Central memory CD4-positive, alpha-beta T cell (primary cell): ENCODE data around the gene MAP3K3.

Experiments
- DNase-seq: peaks from one replicate; pipeline ENCODE4 v3.0.0; 2022

The MAP3K3 gene

GRCh38 chr17:63694950-63695773 is 72.9 kb downstream of the MAP3K3 start:
- DNase-seq = no peak

DNA sequence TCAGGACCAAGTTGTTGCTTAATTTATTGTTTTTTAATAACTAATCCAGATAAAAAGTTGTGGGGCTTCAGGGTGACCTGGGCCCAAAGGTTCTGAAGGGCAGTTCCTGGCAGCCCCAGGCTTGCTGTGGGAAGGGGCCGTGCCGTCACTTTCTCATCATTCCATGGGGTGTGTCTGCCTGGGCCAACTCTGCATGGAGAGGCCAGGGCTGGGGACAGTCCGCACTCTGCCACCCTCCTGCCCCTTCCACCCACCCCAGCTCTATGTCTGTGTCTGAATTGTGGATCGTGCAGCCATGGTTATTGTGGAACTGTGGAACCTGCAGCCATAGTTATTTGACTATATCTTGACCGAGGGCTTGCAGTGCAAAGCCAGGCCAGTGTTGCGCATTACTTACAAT is 73.7 kb downstream of the MAP3K3 start:
- no peak for DNase-seq

GRCh38 chr17:63696381-63696961 is 74.3 kb downstream of the MAP3K3 start:
- no peak for DNase-seq

- peak; percentile 81 for DNase-seq
Measured at GRCh38 chr17:63697341-63698286, 75.4 kb downstream of the MAP3K3 start.

DNA sequence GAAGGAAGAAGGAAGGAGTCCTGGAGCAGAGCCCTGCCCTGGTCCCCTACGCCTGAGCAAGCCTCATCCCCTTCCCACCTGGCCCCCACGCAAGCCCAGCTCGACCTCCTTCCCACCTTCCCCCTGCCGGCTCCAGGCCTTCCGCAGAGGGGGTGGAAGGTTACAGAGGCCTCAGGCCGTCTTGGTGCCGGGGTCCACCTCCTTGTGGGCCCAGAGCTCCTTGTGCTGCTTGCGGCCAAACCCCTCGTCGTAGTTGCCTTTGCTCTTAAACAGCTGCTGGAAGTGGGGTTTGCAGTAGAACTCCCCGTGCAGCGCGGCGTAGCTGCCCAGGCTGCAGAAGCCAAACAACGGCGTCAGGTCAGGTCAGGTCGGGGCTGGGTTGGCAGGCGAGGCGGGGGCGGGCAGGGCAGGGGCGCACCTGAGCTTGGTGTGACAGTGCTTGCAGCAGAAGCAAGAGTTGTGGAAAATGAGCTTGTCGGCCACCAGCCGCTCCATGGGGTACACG is 76.2 kb downstream of the MAP3K3 start:
- DNase-seq = no peak

GRCh38 chr17:63698886-63699637 is 76.8 kb downstream of the MAP3K3 start:
- peak; percentile 93 for DNase-seq

GRCh38 chr17:63699638-63700527 is 77.7 kb downstream of the MAP3K3 start, which contains the start of gene LIMD2:
LIMD2 (minus strand) TSS chr17:63700125; CDS start chr17:63699298, 827 bp downstream.
- peak; percentile 80 for DNase-seq

GRCh38 chr17:63700528-63701455 is 78.6 kb downstream of the MAP3K3 start:
- peak; percentile 55 for DNase-seq

DNA sequence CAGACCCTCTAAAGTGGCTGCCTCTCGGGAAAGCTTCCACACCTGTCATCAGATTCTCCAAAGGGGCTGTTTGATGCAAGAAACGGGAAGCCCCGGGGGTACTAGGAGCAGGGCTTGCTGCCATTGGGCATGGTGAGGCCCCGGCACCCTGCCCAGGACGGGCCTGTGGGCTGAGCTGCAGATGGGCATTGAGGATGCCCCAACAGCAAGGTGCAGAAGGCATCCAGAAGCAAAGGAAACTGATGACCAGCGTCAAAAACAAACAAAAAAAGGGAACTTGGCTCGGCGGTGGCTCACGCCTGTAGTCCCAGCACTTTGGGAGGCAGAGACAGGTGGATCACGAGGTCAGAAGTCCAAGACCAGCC is 79.2 kb downstream of the MAP3K3 start:
- no peak for DNase-seq

DNA sequence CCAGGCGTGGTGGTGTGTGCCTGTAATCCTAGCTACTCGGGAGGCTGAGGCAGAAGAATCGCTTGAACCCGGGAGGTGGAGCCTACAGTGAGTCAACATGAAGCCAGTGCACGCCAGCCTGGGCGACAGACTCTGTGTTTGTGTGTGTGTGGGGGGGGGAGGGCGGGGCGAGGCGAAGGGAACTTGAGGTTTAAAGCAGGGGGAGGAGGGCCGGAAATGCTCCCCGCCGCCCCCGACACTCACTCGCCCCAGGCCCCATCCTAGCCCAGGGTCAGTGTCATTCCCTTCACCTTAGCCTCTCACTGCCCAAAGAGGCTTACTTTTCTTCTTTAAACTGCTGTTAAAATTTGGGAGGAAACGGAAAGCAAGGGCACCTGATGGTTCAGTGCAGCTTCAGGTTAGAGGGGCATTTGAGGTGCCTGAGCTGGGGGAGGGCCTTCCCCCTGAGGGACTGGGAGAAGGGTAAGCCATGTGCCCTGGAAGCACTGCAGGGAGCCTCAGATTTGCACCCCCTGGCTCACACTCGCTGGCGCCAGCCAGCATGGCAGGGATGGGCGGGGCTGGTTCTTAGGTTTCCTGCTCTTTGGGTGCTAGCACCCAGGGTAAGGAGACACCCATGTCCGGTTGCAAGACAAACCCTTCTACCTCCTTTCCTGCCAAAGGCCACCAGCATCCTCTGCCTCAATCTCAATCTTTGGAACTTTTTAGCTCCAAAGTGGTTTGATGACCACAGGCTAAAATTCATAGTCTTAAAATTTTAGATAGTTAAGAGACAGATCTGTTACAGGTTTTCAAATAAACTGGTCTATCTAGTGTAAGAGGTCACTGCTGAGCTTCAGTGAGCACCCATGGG is 79.9 kb downstream of the MAP3K3 start:
- peak; percentile 72 for DNase-seq

DNA sequence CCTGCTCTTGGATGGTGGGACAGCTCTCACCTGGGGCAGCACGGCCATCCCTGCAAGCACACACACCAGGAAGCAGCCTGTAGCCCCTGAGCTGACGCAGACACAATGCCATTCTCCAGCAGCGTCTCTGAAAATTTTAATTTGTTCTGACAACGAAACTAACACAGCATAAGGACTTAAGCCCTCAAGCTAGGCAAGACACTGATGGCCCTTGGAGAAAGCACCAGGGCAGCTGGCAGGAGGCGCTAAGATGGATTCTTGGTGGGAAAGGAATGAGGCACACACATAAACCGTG is 80.5 kb downstream of the MAP3K3 start:
- DNase-seq = no peak

DNA sequence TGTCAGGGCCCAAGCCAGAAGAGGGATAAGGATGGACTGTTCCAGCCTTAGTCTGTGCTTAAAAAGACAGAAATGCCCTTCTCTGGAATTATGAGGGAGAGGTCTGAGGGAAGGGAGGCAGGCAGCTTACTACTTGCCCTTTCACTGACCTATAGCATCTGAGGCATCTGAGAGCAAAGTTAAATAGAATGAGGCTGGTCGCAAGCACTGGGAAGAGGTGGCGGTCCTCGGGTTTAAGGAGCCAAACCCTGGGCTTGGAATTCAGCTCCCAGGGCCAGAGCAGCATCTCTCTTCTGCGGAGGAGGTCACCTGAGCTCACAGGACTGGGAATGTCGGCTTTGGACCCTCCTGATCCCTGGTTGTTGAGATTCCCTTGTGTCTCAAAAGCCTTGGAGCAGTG is 80.8 kb downstream of the MAP3K3 start:
- no peak for DNase-seq

- no peak for DNase-seq
Measured at GRCh38 chr17:63703556-63704258, 81.5 kb downstream of the MAP3K3 start.

DNA sequence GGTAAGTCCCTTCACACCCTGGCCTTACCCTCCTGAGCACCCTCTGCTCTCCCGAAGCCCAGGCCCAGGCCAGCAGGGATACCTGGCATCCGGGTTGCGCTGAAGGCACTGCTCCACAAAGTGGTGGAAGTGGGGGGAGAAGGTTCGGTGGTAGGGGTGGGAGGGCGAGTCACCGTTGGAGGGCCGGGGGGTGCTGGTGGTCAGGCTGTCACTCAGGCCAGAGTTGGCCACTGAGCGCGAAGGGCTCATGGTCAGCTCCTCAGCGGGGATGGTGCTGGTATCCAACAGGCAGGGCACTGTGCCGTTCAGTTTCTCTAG is 82.0 kb downstream of the MAP3K3 start:
- DNase-seq = no peak

DNA sequence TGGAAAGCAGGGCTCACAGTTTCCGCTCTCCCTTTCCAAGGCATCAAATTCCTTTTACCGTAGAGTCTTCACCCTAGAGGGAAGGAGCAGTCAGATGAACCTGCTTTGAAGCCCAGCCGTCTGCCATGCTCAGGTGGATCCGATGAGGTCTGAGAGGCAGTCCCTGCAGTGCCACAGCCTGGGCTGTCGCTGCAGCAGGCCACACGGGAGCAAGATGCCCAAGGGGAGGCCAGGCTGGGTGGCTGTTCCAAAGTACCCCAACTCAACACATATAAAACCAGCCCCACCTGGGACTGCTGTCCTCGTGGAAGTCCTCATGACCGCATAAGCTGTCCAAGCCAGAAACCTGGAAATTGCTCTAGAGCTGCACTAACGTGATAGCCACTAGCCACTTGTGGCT is 82.6 kb downstream of the MAP3K3 start:
- DNase-seq = no peak

DNA sequence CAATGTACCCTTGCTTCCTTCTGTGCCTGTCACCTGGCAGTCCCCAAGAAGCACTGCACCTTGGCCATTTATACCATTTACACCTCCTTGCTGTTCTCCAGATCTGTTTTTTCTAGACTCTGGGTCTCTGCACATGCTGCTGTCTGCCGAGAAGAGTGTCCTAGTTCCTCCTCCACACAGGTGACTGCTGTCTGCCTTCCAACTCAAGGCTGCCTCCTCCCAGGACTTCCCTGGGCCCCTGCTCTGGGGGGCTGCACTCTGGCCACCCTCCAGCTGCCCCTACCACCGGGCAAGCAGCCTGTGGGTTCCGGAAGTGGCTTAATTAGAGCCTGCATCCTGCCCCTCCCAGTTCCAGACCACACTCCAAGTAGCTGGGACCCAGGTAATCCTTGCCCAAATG is 83.4 kb downstream of the MAP3K3 start:
- no peak for DNase-seq

DNA sequence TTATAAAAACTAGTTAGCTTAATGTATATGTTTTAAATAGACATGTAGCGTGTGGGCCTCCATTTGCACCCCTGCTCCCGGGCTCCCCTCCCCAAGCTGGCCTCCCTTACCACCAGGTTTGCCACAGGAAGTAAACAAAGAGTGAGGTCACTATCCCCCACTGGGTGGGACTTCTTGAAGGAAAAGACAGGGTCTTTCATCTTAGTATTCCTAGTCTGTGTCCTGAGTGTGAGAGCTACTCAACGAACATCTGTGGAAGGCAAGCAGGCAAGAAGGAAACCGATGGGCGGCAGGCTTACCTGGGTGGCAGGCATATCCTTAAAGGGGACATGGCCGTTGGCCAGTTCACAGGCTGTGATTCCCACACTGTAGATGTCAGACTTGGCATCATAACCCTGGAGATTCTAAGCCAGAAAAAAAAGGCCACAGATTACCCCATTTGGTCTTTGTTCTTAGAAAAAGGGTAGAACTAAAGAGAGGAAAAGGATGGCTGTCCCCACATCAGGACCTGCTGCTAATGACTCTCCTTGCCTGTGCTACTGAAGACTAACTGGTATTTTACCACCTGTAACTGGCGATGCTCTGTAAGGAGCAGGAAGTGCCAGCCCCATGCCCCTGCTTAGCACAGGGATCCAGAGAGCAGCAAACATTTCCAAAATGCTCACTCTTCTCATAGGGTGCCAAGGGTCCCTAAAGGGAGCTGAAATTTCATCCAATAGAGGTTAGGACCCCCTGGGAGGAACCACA is 84.3 kb downstream of the MAP3K3 start:
- DNase-seq = no peak

DNA sequence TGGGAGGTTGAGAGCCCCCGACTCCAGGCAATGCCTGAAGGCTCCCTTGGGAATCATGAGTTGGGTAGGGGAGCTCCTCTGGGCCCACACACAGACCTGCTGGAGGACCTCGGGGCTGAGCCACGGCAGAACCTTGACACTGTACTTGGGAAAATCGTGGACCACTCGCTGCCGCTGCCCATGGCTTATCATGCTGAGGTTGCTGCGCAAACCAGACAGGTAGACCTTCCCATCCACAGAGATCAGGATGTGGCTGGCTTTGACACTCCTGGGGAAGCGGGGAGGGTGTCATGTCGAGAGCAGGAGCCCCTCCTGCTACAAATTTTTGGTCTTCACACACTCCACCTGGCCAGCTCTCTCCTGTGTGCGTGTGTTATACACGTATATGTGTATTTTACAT is 84.9 kb downstream of the MAP3K3 start:
- peak; percentile 52 for DNase-seq
